Choroid plexus epithelial cell (primary cell): Measurements from ENCODE around the gene CNOT4.
A peak's percentile ranks its signal among the peaks of the same experiment; 100 is the strongest.
"Not testable (repeated sequence)": the region's sequence is repeated elsewhere in the genome, so short reads cannot be mapped to it uniquely, and the experiment has no call there.

Source experiments
- DNase-seq: peaks from one replicate; pipeline ENCODE4 v3.0.0-alpha.2; 2010; ENCODE audit warnings: low read depth
- H3K4me3 ChIP-seq: 2 replicates; pipeline ENCODE4 v1.5.1; 2011; ENCODE audit warnings: low read depth, mild to moderate bottlenecking, control low read depth, low read length, moderate library complexity
- CTCF ChIP-seq: conservative IDR thresholded peaks from 2 replicates; pipeline ENCODE4 v1.5.1; 2011; ENCODE audit warnings: low read depth, mild to moderate bottlenecking, control low read depth, inconsistent platforms, low read length, moderate library complexity

The CNOT4 gene

GRCh38 chr7:135362871-135363270, 147.0 kb downstream of the CNOT4 start:
- no peak overlapping the region for H3K4me3 ChIP-seq
- peak; percentile 34 for TF ChIP-seq CTCF
- DNase-seq: no peak

- H3K4me3 ChIP-seq: no peak overlapping the region
- no peak for DNase-seq
- TF ChIP-seq CTCF: no peak
Observed at GRCh38 chr7:135361788-135362187, 148.1 kb downstream of the CNOT4 start.

GRCh38 chr7:135359615-135360014, 150.3 kb downstream of the CNOT4 start:
- DNase-seq: no peak
- no peak overlapping the region for H3K4me3 ChIP-seq

GRCh38 chr7:135355377-135356048, 154.4 kb downstream of the CNOT4 start:
- TF ChIP-seq CTCF: no peak
- H3K4me3 ChIP-seq: no peak overlapping the region
- DNase-seq: no peak

More at GRCh38 chr7:135359615-135360014, 150.3 kb downstream of the CNOT4 start:
- TF ChIP-seq CTCF: no peak

- DNase-seq: peak; percentile 8
- H3K4me3 ChIP-seq: no peak overlapping the region
- TF ChIP-seq CTCF: no peak
Observed at GRCh38 chr7:135353832-135354231, 156.1 kb downstream of the CNOT4 start.

- DNase-seq: no peak
- TF ChIP-seq CTCF: peak; percentile 18
- H3K4me3 ChIP-seq: no peak overlapping the region
Observed at GRCh38 chr7:135352285-135352684, 157.6 kb downstream of the CNOT4 start.

- not testable (repeated sequence) for H3K4me3 ChIP-seq, DNase-seq
Observed at GRCh38 chr7:135351070-135351469, 158.8 kb downstream of the CNOT4 start.

GRCh38 chr7:135349746-135350145, 160.2 kb downstream of the CNOT4 start:
- no peak for TF ChIP-seq CTCF
- H3K4me3 ChIP-seq: no peak overlapping the region
- peak; percentile 6 for DNase-seq
